ENCODE measurements around the gene PLXNA4. TPM values are rescaled to one million over a fixed set of nuclear protein-coding genes. Genes with fewer than 3 reads are reported as not detected.

PLXNA4 gene
- total RNA-seq, 2 donors from 2014 or later = 24.0 to 42.7 TPM

DNA sequence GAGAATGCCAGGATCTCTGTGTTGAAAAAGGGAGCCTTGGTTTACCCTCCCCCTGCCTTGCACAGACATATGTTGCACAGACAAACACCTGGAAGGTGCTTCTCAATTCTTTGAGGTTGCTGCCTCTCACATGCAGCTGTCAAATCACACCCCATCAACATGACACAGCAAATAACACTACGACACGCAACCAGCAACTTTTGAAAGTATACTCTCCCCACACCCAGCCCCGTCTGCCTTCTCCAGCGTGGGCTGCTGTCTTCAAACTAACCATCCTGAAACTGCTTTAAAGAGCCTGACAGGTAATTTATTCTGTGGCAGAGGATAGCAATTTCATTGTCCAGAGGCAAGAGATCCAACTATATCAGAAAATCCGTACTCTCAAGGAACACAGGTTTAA is 136.1 kb downstream of the PLXNA4 start:
- DNase-seq = no peak
- H3K36me3 ChIP-seq (ENCODE audit: control insufficient read depth, insufficient read depth, low read length) = no peaks in the 10 kb centered on the region
- no peak overlapping the region for H3K9ac ChIP-seq (ENCODE audit: extremely low read depth, low read length, poor library complexity, severe bottlenecking)
- WGBS, 2 experiments (ENCODE audit: insufficient coverage in 1 of 2, insufficient read length in 1 of 2) = 92 to 100% methylated on average over 3 to 5 of the region's 5 CpGs
- H3K4me3 Mint-ChIP-seq = no peak overlapping the region
- no peak overlapping the region for H3K4me3 ChIP-seq (ENCODE audit: low read length)
- no peaks in the 10 kb centered on the region for H3K27me3 ChIP-seq (ENCODE audit: control insufficient read depth, insufficient read depth, low read length, poor library complexity, severe bottlenecking)
- H3K27me3 Mint-ChIP-seq (ENCODE audit: insufficient read depth) = no peaks in the 10 kb centered on the region
- peaks cover 12% of the 10 kb centered on the region for H3K4me1 Mint-ChIP-seq
- H3K36me3 Mint-ChIP-seq (ENCODE audit: low read depth) = peaks cover 1% of the 10 kb centered on the region
- no peak overlapping the region for H3K27ac ChIP-seq (ENCODE audit: low read depth, low read length)
- H3K9me3 Mint-ChIP-seq = no peaks in the 10 kb centered on the region
- no peaks in the 10 kb centered on the region for H3K9me3 ChIP-seq (ENCODE audit: control insufficient read depth, low read length)
- TF ChIP-seq, protein P1, sequence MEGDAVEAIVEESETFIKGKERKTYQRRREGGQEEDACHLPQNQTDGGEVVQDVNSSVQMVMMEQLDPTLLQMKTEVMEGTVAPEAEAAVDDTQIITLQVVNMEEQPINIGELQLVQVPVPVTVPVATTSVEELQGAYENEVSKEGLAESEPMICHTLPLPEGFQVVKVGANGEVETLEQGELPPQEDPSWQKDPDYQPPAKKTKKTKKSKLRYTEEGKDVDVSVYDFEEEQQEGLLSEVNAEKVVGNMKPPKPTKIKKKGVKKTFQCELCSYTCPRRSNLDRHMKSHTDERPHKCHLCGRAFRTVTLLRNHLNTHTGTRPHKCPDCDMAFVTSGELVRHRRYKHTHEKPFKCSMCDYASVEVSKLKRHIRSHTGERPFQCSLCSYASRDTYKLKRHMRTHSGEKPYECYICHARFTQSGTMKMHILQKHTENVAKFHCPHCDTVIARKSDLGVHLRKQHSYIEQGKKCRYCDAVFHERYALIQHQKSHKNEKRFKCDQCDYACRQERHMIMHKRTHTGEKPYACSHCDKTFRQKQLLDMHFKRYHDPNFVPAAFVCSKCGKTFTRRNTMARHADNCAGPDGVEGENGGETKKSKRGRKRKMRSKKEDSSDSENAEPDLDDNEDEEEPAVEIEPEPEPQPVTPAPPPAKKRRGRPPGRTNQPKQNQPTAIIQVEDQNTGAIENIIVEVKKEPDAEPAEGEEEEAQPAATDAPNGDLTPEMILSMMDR (conservative IDR thresholded peaks at IDR 0.05) = no peak
- peaks cover 6% of the 10 kb centered on the region for H3K4me1 ChIP-seq (ENCODE audit: control insufficient read depth, insufficient read depth, low read length)
- H3K27ac Mint-ChIP-seq = no peak overlapping the region

DNA sequence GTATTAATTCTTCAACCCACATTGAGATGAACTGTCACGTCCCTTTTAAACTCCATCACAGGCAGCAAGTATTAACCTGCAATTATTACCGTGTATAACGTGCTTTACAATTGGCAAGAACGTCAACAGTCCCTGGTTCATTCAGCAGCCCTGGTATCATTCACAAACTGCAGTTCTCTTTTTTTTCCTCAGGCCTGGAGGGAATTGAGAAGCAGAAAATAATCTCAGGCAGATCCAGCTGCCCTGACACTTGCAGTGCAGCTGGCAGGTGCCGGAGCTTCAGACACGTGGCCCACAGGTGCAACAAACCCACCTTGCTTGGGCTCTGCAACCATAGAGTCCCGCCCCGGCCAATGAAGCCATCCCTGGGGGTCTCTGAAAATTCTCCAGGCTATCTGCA is 137.3 kb downstream of the PLXNA4 start:
- WGBS, 2 experiments (ENCODE audit: insufficient coverage in 1 of 2, insufficient read length in 1 of 2) = 90 to 93% methylated on average over 8 of the region's 8 CpGs
- Histone ChIP-seq H3K27me3 (ENCODE audit: control insufficient read depth, insufficient read depth, low read length, poor library complexity, severe bottlenecking) (no peaks in the 10 kb centered on the region), H3K4me3 (ENCODE audit: low read length) (no peak overlapping the region), H3K27ac (ENCODE audit: low read depth, low read length) (no peak overlapping the region), H3K4me1 (ENCODE audit: control insufficient read depth, insufficient read depth, low read length) (peaks cover 6% of the 10 kb centered on the region), H3K9ac (ENCODE audit: extremely low read depth, low read length, poor library complexity, severe bottlenecking) (no peak overlapping the region), H3K36me3 (ENCODE audit: control insufficient read depth, insufficient read depth, low read length) (no peaks in the 10 kb centered on the region), H3K9me3 (ENCODE audit: control insufficient read depth, low read length) (no peaks in the 10 kb centered on the region)
- no peaks in the 10 kb centered on the region for H3K36me3 Mint-ChIP-seq (ENCODE audit: low read depth)
- H3K4me1 Mint-ChIP-seq = peaks cover 12% of the 10 kb centered on the region
- no peak overlapping the region for H3K4me3 Mint-ChIP-seq
- DNase-seq = no peak
- no peaks in the 10 kb centered on the region for H3K9me3 Mint-ChIP-seq
- H3K27me3 Mint-ChIP-seq (ENCODE audit: insufficient read depth) = no peaks in the 10 kb centered on the region
- TF ChIP-seq, protein P1 (conservative IDR thresholded peaks at IDR 0.05) = no peak
- no peak overlapping the region for H3K27ac Mint-ChIP-seq

DNA sequence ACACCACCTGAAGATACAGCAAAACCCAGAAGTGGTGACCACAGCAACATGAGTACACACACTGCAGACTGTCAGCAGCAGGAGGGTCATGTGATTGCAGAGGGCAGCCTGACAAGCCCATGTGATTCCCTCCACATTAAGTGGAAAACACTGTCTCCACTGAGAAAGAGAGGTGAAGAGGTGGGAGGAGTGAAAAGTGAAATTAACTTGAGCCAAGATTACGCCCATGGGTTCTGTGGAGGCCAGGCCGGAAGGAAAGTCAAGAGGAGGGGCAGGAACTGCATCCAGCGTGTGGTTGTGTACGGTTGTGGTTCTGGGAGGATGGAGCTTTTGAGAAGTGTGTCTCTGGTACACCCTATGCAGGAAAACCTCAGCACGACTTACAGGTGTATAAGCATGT is 138.5 kb downstream of the PLXNA4 start:
- no peaks in the 10 kb centered on the region for H3K27me3 Mint-ChIP-seq (ENCODE audit: insufficient read depth)
- H3K36me3 ChIP-seq (ENCODE audit: control insufficient read depth, insufficient read depth, low read length) = no peaks in the 10 kb centered on the region
- TF ChIP-seq, protein P1 (conservative IDR thresholded peaks at IDR 0.05) = no peak
- no peaks in the 10 kb centered on the region for H3K36me3 Mint-ChIP-seq (ENCODE audit: low read depth)
- H3K27ac Mint-ChIP-seq = no peak overlapping the region
- H3K9me3 Mint-ChIP-seq = no peaks in the 10 kb centered on the region
- no peaks in the 10 kb centered on the region for H3K27me3 ChIP-seq (ENCODE audit: control insufficient read depth, insufficient read depth, low read length, poor library complexity, severe bottlenecking)
- no peak for DNase-seq
- no peak overlapping the region for H3K4me3 ChIP-seq (ENCODE audit: low read length)
- no peak overlapping the region for H3K9ac ChIP-seq (ENCODE audit: extremely low read depth, low read length, poor library complexity, severe bottlenecking)
- no peak overlapping the region for H3K27ac ChIP-seq (ENCODE audit: low read depth, low read length)
- H3K4me1 ChIP-seq (ENCODE audit: control insufficient read depth, insufficient read depth, low read length) = peaks cover 3% of the 10 kb centered on the region
- H3K4me1 Mint-ChIP-seq = peaks cover 10% of the 10 kb centered on the region
- H3K9me3 ChIP-seq (ENCODE audit: control insufficient read depth, low read length) = no peaks in the 10 kb centered on the region
- 97 to 98% methylated on average over 5 of the region's 5 CpGs for WGBS, 2 experiments (ENCODE audit: insufficient coverage in 1 of 2, insufficient read length in 1 of 2)
- H3K4me3 Mint-ChIP-seq = no peak overlapping the region

Data from endodermal cell (in vitro differentiated cells).